ENCODE measurements around the gene AMD1. TPM values are rescaled to one million over a fixed set of nuclear protein-coding genes. Genes with fewer than 3 reads are reported as not detected.
A peak's percentile ranks its signal among the peaks of the same experiment; 100 is the strongest.
"Not testable (repeated sequence)": the region's sequence is repeated elsewhere in the genome, so short reads cannot be mapped to it uniquely, and the experiment has no call there.

The AMD1 gene
- 50.4 TPM for polyA plus RNA-seq (2013, experiment 1 of 2)
- polyA plus RNA-seq (2013, experiment 2 of 2) = 55.1 TPM

- 0% methylated on average over 46 to 58 of the region's 59 CpGs for WGBS, 2 experiments (ENCODE audit: insufficient coverage in 2 of 2)
- Histone ChIP-seq H3K27ac (ENCODE audit: low read depth, low read length, severe bottlenecking) (peak within 1 kb of the TSS; percentile 84), H3K36me3 (ENCODE audit: control insufficient read depth, insufficient read depth, low read length) (no peaks in the 10 kb centered on the region), H3K4me1 (ENCODE audit: control insufficient read depth, insufficient read depth, low read length, poor library complexity, severe bottlenecking) (peaks cover 13% of the 10 kb centered on the region), H3K9me3 (ENCODE audit: control insufficient read depth, low read length) (no peaks in the 10 kb centered on the region), H3K4me3 (ENCODE audit: extremely low read depth, insufficient read depth, low read length, poor library complexity, severe bottlenecking) (peak within 1 kb of the TSS; percentile 95)
Observed at GRCh38 chr6:110873981-110874879, at the start of gene AMD1. Gene AMD1, plus strand, starts transcription at chr6:110874785. Its CDS starts 321 bp downstream, at chr6:110875106.

DNA sequence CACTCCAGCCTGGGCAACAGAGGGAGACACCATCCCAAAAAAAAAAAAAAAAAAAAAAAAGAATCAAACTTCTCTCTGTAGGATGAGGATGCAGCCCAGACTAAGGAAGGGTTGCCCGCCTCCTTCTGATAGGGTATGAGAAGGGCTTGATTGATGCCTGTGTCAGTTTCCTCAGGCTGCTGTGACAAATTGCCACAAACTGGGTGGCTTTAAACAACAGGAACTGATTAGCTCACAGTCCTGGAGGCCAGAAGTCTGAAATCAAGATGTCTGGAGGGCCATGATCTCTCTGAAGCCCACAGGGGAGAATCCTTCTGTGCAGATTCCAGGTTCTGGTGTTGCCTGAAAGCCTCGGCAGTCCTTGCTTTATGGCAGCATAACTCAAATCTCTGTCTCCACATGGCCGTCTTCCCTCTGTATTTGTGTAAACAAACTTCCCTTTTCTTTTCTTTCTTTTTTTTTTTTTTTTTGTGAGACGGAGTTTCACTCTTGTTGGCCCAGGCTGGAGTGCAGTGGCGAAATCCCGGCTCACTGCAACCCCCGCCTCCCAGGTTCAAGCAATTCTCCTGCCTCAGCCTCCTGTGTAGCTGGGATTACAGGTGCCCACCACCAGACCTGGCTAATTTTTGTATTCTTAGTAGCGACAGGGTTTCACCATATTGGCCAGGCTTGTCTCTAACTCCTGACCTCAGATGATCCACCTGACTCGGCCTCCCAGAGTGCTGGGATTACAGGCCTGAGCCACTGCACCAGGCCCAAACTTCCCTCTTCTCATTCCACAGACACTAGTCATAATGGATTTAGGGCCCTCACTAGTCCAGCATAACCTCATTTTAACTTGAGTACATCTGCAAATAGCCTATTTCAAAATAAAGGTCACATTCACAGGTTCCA lies 48.1 kb upstream of the AMD1 start:
- Histone ChIP-seq H3K9me3 (ENCODE audit: control insufficient read depth, low read length) (no peaks in the 10 kb centered on the region), H3K27ac (ENCODE audit: low read depth, low read length, severe bottlenecking) (peak overlapping the region; percentile 64)
- WGBS, 2 experiments (ENCODE audit: insufficient coverage in 2 of 2) = 83 to 92% methylated on average over 7 to 9 of the region's 9 CpGs

DNA sequence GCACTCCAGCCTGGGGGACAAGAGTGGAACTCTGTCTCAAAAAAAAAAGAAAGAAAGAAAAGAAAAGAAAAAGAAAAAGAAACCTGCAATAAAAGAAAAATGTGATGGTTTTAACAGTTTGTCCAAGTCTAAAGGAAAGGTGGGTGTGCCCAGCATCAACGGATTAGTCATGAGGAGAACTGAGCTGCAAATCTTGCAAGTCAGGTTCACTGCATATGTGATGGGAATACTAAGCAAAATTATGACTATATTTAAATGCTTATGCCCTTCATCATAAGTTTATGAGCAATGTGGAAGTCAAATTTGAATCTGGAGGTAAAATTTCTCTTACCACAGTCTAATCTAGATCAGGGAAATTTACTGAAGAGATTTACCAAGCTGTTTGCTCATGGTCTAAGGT lies 46.2 kb upstream of the AMD1 start:
- Histone ChIP-seq H3K36me3 (ENCODE audit: control insufficient read depth, insufficient read depth, low read length) (no peaks in the 10 kb centered on the region), H3K27ac (ENCODE audit: low read depth, low read length, severe bottlenecking) (no peak overlapping the region), H3K4me1 (ENCODE audit: control insufficient read depth, insufficient read depth, low read length, poor library complexity, severe bottlenecking) (peaks cover 8% of the 10 kb centered on the region), H3K9me3 (ENCODE audit: control insufficient read depth, low read length) (no peaks in the 10 kb centered on the region), H3K4me3 (ENCODE audit: extremely low read depth, insufficient read depth, low read length, poor library complexity, severe bottlenecking) (no peak overlapping the region)
- WGBS, 2 experiments (ENCODE audit: insufficient coverage in 2 of 2) = 67 to 100% methylated on average over 1 of the region's 1 CpG

More for the DNA sequence above, 48.1 kb upstream of the AMD1 start:
- no peak overlapping the region for H3K4me3 ChIP-seq (ENCODE audit: extremely low read depth, insufficient read depth, low read length, poor library complexity, severe bottlenecking)
- H3K4me1 ChIP-seq (ENCODE audit: control insufficient read depth, insufficient read depth, low read length, poor library complexity, severe bottlenecking) = peaks cover 8% of the 10 kb centered on the region
- H3K36me3 ChIP-seq (ENCODE audit: control insufficient read depth, insufficient read depth, low read length) = no peaks in the 10 kb centered on the region

- H3K27ac ChIP-seq (ENCODE audit: low read depth, low read length, severe bottlenecking) = no peak overlapping the region
- H3K4me3 ChIP-seq (ENCODE audit: extremely low read depth, insufficient read depth, low read length, poor library complexity, severe bottlenecking) = no peak overlapping the region
- no peaks in the 10 kb centered on the region for H3K9me3 ChIP-seq (ENCODE audit: control insufficient read depth, low read length)
- peaks cover 6% of the 10 kb centered on the region for H3K4me1 ChIP-seq (ENCODE audit: control insufficient read depth, insufficient read depth, low read length, poor library complexity, severe bottlenecking)
- WGBS, 2 experiments (ENCODE audit: insufficient coverage in 2 of 2) = 90 to 100% methylated on average over 3 to 4 of the region's 6 CpGs
- no peaks in the 10 kb centered on the region for H3K36me3 ChIP-seq (ENCODE audit: control insufficient read depth, insufficient read depth, low read length)
Observed at GRCh38 chr6:110831405-110831804, 43.2 kb upstream of the AMD1 start.

- Histone ChIP-seq H3K9me3 (ENCODE audit: control insufficient read depth, low read length) (no peaks in the 10 kb centered on the region), H3K36me3 (ENCODE audit: control insufficient read depth, insufficient read depth, low read length) (no peaks in the 10 kb centered on the region), H3K27ac (ENCODE audit: low read depth, low read length, severe bottlenecking) (no peak overlapping the region), H3K4me3 (ENCODE audit: extremely low read depth, insufficient read depth, low read length, poor library complexity, severe bottlenecking) (no peak overlapping the region), H3K4me1 (ENCODE audit: control insufficient read depth, insufficient read depth, low read length, poor library complexity, severe bottlenecking) (no peaks in the 10 kb centered on the region)
- WGBS, 2 experiments (ENCODE audit: insufficient coverage in 2 of 2) = 90 to 100% methylated on average over 1 to 2 of the region's 6 CpGs
Observed at GRCh38 chr6:110833831-110834230, 40.8 kb upstream of the AMD1 start.

DNA sequence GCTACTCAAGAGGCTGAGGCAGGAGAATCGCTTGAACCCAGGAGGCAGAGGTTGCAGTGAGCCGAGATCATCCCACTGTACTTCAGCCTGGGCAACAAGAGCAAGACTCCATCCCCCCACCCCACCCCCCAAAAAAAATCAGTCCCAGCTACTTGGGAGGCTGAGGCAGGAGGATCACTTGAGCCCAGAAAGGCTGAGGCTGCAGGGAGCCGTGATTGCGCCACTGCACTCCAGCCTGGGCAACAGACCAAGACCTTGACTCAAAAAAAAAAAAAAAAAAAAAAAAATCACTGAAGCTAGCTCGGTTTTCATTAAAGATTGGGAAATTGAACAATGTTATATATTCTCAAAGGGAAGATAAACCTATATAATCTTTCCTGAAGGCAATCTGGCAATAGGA lies 38.8 kb upstream of the AMD1 start:
- not testable (repeated sequence) for H3K9me3 ChIP-seq (ENCODE audit: control insufficient read depth, low read length); H3K36me3 ChIP-seq (ENCODE audit: control insufficient read depth, insufficient read depth, low read length); H3K4me3 ChIP-seq (ENCODE audit: extremely low read depth, insufficient read depth, low read length, poor library complexity, severe bottlenecking); H3K27ac ChIP-seq (ENCODE audit: low read depth, low read length, severe bottlenecking); H3K4me1 ChIP-seq (ENCODE audit: control insufficient read depth, insufficient read depth, low read length, poor library complexity, severe bottlenecking)
- 90 to 100% methylated on average over 1 to 3 of the region's 5 CpGs for WGBS, 2 experiments (ENCODE audit: insufficient coverage in 2 of 2)

DNA sequence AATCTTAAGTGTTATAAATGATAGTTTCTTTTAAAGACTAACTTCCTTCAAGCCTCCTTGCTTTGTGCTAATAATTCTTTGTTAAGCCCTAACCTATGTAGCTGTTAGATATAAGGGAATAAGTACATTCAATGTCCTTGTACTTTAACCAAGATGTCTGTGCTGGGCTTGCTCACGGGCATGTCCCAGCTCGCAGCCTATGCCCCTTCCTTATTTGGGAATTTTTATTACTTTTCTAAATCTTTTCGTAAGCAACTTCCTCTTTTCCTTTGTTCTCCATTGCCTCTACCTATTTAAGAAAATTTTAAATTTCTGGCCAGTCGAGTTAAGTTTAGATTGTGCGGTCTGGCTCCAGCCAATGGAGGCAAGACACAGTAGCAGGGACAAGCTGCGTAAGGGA lies 33.3 kb upstream of the AMD1 start:
- no peaks in the 10 kb centered on the region for H3K36me3 ChIP-seq (ENCODE audit: control insufficient read depth, insufficient read depth, low read length)
- 100% methylated on average over 3 of the region's 6 CpGs; no CpG with 5 or more reads in 1 of the 2 experiments for WGBS, 2 experiments (ENCODE audit: insufficient coverage in 2 of 2)
- no peak overlapping the region for H3K27ac ChIP-seq (ENCODE audit: low read depth, low read length, severe bottlenecking)
- H3K4me1 ChIP-seq (ENCODE audit: control insufficient read depth, insufficient read depth, low read length, poor library complexity, severe bottlenecking) = no peaks in the 10 kb centered on the region
- H3K4me3 ChIP-seq (ENCODE audit: extremely low read depth, insufficient read depth, low read length, poor library complexity, severe bottlenecking) = no peak overlapping the region
- H3K9me3 ChIP-seq (ENCODE audit: control insufficient read depth, low read length) = no peaks in the 10 kb centered on the region

- no peak overlapping the region for H3K27ac ChIP-seq (ENCODE audit: low read depth, low read length, severe bottlenecking)
- H3K4me3 ChIP-seq (ENCODE audit: extremely low read depth, insufficient read depth, low read length, poor library complexity, severe bottlenecking) = no peak overlapping the region
- H3K36me3 ChIP-seq (ENCODE audit: control insufficient read depth, insufficient read depth, low read length) = no peaks in the 10 kb centered on the region
- 75 to 86% methylated on average over 1 to 4 of the region's 4 CpGs for WGBS, 2 experiments (ENCODE audit: insufficient coverage in 2 of 2)
- H3K9me3 ChIP-seq (ENCODE audit: control insufficient read depth, low read length) = no peaks in the 10 kb centered on the region
- H3K4me1 ChIP-seq (ENCODE audit: control insufficient read depth, insufficient read depth, low read length, poor library complexity, severe bottlenecking) = no peaks in the 10 kb centered on the region
Observed at GRCh38 chr6:110849781-110850180, 24.8 kb upstream of the AMD1 start.

DNA sequence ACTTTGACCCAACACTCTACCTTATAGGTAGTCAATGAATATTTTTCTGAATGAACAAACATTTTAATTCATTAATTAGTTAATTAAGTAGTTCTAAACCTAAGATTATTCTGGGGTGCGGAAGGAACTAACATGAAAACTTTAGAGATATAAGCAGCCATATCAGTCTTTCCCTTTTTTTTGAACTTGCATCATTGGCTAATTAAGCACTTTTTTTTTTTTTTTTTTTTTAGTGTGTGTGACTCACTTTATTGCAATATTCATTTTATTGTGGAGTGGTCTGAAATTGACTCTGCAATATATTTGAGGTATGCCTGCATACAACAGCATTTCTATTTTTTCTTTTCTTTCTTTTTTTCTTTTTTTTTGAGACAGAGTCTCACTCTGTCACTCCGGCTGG lies 21.8 kb upstream of the AMD1 start:
- Histone ChIP-seq H3K36me3 (ENCODE audit: control insufficient read depth, insufficient read depth, low read length) (no peaks in the 10 kb centered on the region), H3K4me3 (ENCODE audit: extremely low read depth, insufficient read depth, low read length, poor library complexity, severe bottlenecking) (no peak overlapping the region), H3K4me1 (ENCODE audit: control insufficient read depth, insufficient read depth, low read length, poor library complexity, severe bottlenecking) (no peaks in the 10 kb centered on the region), H3K9me3 (ENCODE audit: control insufficient read depth, low read length) (no peaks in the 10 kb centered on the region), H3K27ac (ENCODE audit: low read depth, low read length, severe bottlenecking) (no peak overlapping the region)
- 86 to 100% methylated on average over 1 of the region's 2 CpGs for WGBS, 2 experiments (ENCODE audit: insufficient coverage in 2 of 2)

DNA sequence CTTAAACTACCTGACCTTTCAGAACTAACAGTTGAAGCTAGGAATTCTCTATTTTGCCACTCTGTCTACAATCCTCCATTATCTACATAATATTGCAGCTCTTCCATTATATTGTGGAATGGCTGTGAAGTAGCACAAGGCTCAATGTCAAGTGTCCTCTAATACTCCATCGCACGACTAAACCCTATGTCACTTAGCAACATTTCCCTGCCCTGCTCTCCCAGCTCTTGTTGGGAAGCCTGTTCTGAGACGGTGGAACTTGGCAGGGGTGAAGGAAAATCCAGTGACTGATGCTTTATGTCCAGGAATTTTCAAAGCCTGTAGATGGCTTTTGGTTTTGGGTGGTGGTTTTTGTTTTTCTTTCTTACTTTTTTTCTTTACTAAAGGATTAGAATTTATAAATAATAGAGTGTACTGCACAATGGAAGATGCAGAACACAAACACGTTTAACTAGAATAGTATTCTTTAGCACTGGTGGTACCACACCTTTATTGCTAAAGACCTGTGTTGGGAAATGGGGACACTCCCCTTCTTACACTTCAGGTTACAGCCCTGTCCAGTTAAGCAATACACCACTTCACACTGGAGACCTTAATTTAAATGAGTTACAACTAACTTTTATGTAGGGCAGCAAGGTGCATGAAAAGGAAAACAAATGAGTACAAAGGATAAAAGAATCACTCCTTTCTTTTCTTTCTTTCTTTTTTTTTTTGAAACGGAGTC lies 20.7 kb upstream of the AMD1 start:
- no peaks in the 10 kb centered on the region for H3K9me3 ChIP-seq (ENCODE audit: control insufficient read depth, low read length)
- no peaks in the 10 kb centered on the region for H3K36me3 ChIP-seq (ENCODE audit: control insufficient read depth, insufficient read depth, low read length)
- WGBS, 2 experiments (ENCODE audit: insufficient coverage in 2 of 2) = 83% methylated on average over 1 of the region's 5 CpGs; no CpG with 5 or more reads in 1 of the 2 experiments
- no peak overlapping the region for H3K27ac ChIP-seq (ENCODE audit: low read depth, low read length, severe bottlenecking)
- H3K4me1 ChIP-seq (ENCODE audit: control insufficient read depth, insufficient read depth, low read length, poor library complexity, severe bottlenecking) = no peaks in the 10 kb centered on the region
- H3K4me3 ChIP-seq (ENCODE audit: extremely low read depth, insufficient read depth, low read length, poor library complexity, severe bottlenecking) = no peak overlapping the region

Data from mesodermal cell (in vitro differentiated cells).